ENCODE measurements around the gene BABAM2.
"Not testable (repeated sequence)": the region's sequence is repeated elsewhere in the genome, so short reads cannot be mapped to it uniquely, and the experiment has no call there.

The BABAM2 gene

DNA sequence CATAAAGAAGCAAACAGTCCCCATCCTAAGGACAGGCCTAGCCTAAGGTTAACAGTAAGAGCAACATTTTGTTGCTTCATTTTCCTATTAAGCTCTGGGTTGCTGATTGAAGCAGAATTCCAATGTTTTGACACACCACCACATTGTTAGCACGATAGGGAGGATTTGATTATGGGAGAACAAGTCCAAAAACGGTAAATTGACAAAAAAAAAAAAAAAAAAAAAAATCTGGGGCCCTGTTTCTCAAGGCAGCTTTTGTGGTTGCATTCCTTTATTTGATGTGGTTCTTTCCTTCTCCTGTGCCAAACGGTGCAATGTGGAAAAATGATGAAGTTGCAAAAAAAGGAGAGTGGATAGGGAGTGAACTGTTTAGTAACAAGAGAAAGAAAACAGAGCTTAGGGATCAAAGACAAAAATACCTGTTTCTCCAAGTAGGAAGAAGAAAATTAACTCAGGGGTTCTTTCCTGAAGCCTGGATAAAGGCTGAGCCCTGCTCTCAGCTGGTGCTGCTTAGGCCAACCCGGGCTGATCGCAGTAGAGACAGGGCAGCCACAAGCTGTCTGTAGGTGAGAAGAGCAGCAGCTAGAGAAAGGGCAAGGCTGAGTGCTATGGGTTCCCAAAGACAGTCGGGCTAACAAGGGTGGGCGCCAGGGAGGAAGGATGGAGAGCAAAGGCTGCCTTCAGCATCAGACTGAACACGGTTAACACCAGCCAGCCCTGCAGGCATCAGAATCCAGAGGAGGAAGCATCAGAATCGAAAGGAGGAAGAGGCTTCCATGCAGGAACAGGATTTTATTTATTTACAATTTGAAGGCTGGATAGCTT, 334.3 kb downstream of the BABAM2 start:
- no peak for DNase-seq

DNA sequence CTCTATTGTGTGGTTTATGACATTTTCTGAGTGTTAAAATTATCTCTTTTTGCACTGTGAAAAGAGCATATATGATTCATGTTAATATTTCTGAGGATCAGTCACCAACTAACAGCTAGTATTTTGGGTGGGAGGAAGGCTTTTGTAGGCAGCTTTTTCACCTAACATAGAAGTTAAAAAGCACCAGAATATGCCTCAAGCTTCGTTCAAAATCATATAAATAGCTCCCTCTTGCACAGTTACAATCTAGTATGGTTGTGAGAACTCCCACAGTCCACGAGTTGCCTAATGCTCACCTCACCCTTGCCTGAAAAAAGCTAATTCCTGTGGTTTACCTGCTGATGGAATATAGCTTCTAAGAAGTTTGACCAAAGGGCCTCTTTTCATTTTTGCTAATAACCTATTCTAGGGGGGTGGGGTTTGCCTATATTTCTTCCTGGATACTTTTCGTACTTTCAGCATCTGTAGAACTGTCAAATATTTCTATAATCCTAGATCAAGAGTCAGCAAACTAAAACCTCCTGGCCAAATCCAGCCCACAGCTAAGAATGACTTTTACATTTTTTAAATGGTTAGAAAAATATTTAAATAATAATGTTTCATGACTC, 335.0 kb downstream of the BABAM2 start:
- DNase-seq: no peak

DNA sequence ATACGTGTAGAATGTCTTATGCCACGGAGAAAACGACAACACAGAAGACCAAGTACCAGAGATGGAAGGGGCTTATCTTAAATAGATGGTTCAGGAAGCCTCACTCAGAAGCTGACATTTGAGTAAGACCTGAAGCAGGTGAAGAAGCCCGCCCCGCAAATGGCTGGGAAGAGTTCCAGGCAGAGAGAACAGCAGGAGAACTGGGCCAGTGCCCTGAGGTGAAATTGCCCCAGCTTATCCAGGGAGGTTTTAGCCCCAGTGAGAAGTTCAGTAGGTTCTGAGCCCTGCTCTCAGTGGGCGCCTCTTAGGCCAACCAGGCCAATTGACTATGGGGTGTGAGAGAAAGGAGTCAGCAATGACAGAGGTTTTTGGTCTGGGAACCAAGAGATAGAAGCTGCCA, 336.0 kb downstream of the BABAM2 start:
- DNase-seq: no peak

GRCh38 chr2:28227498-28227897, 337.0 kb downstream of the BABAM2 start:
- DNase-seq: no peak

DNA sequence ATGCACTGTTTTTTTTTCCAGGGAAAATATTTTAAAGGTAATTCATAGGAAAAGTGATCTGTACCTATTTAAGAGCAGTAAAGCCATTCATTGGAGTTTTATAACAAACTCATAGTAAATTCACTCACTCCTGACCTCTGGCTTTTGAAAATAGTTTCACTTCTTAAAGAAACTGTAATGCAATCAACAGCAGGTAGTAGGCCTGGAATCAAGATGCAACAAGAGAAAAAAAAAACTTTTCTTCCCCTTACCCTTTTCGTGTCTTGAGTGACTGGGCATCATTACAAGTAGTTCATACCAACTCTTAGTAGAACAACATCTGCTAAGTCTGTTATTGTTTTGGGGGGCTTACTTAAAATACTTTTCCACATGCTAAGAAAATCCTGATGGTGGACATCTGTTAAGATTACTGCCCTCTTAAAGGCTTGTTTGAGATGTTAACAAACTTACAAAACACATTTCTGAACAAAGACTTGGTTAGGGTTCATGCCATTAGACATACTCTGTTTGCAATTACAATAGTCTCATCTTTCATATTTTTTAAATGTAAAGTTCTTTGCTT, 338.0 kb downstream of the BABAM2 start:
- DNase-seq: no peak

DNA sequence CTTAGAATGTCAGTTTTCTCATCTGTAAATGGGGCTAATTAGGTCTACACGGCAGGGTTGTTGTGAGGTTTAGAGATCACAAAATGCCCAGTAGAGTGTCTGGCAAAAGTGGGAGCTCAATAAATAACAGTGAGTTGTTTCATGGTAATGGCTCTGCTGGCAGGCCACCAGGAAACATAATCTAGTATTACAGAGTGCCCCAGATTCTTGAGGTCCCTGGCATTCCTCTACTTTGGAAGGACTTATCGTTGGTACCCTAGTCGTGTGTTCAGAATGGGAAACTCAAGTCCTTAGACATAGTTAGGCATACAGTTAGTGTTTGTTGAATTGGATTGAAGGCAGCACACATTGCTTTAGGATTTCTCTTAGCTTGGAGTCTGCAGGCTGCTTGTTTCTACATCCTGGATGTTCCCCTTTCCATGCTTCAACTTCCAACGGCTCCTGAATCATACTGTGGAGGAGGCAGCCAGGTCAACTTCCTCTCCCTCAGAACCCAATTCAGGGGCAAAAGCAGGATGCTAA, 340.6 kb downstream of the BABAM2 start:
- no peak for DNase-seq

DNA sequence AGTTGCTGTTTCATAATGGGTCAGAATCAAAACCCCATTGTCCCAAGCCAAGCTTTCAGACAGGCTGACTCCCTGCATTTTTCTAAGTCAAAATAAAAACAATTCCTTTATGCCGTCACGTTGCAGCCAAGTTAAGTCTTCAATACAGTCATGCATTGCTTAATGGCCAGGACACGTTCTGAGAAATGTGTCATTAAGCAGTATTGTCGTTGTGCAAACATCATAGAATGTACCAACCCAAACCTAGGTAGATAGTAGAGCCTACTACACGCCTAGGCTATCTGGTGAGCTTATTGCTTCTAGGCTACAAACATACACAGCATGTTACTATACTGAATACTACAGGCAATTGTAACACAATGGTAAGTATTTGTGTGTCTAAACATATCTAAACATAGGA, 341.8 kb downstream of the BABAM2 start:
- DNase-seq: no peak

GRCh38 chr2:28233164-28233676, 342.7 kb downstream of the BABAM2 start:
- no peak for DNase-seq

DNA sequence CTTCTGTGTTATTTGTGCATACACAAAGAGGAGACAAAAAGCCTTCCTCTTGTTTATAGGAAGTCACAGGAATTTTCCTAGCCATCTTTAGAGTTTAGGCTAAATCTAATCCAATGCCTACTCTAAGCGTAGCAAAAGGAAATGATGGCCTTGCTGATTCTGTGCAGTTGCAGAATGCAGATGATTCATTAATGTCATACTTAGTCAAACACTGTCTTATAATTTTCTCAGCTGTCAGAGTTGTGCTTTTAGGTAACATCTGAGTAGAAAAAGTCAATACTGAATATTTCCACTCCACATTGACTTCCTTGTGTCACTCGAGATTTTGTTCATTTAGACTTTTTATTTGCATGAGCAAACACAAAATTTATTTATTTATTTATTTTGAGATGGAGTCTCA, 344.3 kb downstream of the BABAM2 start:
- no peak for DNase-seq

DNA sequence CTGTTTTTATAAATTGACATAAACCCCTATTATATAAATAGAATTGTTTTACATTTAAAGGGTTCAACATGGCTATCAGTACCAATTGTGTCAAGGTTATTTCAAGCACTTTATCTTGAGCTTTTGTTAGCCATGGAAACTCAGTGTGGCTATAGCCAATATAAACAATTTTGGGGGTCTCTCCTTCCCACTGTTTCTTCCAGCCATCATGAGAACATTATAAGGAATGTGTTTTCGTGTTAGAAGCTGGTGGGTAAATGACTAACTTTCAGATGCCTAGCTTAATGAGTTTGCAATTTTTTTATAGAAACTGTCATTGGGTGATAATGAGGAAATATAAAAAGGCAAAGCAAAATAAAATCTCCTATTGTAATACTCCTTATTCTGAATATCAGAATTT, 348.7 kb downstream of the BABAM2 start:
- no peak for DNase-seq

GRCh38 chr2:28240937-28241336, 350.4 kb downstream of the BABAM2 start:
- no peak for DNase-seq

DNA sequence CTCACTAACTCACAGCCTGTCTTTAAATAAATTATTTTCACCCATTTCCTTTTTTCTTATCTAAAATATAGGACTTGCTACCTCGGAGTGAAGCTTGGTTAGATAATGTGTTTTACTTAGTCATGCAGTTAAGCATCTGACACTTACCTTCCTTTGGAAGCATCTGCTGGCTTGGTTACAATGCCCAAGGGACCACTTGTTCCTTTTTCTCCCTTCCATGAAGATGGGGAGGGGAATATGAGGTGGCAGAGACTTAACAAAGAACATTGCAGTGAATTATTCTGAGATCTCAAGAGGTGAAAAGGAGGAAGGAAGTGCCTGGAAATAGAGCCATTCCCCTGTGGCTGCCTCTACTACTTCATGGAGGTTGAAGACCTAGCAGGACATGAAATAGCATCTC, 356.8 kb downstream of the BABAM2 start:
- DNase-seq: no peak

DNA sequence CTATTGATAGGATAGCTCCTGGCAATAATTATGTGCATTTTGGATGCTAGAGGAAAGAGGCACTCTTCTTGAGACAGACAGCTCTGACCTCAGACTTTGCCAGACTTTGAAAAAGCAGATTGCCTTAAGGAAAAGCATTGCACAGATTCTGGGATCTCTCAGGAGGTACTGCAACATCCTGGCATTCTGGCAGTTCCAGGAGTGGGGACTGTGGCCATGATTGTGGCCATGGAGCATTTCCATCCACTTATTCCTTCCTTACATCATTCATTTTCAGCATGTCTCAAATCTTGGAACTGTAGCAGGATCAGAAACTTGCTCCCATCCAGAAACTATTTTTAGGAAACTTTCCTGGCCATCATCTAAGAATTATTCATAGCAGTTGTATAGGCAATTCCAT, 357.2 kb downstream of the BABAM2 start:
- DNase-seq: no peak

DNA sequence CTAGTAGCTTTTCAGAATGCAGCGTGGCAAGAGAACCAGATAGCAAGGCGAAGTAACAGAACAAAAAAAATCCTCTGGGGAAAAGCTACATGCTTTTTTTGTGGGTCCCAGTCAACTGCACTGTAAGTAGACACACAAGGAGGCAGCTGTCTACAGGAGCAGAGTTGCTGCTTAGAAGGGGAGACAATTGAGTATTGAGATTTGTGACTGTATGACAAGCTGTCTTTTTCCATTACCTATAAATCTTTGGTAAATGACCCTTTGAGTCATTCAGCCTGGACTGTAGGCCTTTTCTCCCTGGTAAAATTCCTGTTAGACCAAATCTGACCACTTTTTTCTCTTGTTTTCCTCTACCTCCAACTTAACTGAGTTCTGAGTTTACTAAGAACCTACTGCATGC, 358.0 kb downstream of the BABAM2 start:
- no peak for DNase-seq

GRCh38 chr2:28250006-28250405, 359.5 kb downstream of the BABAM2 start:
- no peak for DNase-seq

DNA sequence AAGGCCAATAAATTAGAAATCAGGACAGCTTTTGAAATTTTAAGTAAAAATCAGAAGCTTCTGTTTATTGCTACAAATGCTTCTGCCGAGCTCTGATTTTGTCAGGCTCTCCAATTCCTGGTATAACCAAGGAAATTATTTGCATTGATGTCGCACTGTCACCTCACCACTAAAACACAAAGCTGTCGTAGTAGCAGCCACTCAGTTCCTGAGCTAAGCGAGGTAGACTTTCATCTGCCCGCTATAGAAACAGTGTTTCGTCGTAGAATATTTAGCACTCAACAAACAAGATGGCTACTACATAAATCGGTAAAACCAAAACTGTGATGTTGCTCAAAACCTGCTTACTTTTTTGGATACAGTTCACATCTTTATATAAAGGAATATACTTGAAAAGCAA, 360.8 kb downstream of the BABAM2 start:
- peak; percentile 37 for DNase-seq

DNA sequence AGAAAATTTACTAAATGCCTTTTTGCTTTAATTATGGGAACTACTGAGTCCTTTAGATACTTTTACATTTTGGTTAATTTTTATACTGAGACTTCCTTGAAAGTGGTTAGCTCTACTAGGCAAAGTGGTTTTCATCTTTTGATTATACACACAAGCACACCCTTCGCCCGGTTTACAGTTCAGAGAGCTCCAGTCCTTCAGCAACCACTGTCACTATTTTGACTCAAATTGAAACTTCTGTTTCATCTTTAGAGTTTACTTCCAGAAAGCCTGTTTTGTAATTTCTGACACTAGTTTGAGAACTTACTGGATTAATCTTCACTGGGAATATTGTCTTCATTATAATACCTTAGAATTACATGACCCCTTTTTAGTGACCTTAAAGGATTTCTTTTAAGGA, 361.8 kb downstream of the BABAM2 start:
- DNase-seq: peak; percentile 25

DNA sequence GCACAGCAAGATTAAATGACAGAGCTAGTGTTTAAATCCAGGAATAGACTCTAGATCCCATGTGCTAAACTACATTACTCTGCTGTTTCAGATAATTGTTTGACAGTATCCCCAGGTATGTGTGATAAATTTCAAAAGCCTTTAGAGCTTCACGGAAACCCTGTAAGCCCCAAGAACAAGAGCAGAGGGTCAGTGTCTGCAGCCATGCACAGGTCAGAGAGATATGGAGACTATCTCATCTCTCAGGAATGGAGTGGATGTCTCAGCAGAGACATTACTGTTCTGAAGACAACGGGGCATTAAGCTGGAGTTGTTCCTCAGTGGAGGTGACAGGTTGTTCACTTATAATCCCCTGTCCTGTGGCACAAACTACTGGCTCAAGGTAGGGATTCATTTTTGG, 363.0 kb downstream of the BABAM2 start:
- DNase-seq: no peak

DNA sequence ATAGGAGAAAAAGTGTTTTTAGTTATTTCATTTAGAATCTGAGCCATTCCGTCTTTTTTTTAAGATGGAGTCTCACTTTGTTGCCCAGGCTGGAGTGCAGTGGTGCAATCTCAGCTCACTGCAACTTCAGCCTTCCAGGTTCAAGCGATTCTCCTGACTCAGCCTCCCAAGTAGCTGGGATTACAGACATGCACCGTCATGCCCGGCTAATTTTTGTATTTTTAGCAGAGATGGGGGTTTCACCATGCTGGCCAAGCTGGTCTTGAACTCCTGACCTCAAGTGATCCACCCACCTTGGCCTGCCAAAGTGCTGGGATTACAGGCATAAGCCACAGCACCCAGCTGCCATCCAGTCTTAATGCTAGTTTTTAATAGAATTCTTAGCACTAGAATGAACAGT, 364.7 kb downstream of the BABAM2 start:
- DNase-seq: not testable (repeated sequence)

DNA sequence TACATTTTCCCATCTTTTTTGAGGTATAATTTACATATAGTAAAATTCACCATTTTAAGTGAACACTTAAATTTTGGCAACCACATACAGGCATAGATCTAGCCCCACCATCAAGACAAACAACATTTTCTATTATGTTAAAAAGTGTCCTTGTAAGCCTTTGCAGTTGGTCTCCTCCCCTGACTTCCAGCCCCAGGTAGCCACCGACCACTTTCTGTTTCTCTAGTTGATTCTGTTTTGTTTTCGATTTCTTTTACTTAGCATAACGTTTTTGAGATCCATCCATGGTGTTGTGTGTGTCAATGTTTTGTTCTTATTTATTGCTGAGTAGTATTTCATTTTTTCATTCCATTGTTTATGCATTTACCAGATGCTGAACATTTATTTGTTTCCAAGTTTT, 366.7 kb downstream of the BABAM2 start:
- no peak for DNase-seq

DNA sequence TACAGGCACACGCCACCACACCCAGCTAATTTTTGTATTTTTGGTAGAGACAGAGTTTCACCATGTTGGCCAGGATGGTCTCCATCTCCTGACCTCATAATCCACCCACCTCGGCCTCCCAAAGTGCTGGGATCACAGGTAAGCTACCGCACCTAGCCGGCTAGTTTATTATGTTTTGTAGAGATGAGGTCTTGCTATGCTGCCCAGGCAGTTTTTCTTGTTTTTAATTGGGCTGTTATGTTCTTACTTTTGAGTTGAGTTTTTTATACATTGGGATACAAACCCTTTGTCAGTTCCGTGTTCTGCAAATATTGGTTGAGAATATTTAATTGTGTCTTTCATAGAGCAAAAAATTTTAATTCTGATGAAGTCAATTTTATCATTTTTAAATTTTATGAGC, 368.7 kb downstream of the BABAM2 start:
- not testable (repeated sequence) for DNase-seq

DNA sequence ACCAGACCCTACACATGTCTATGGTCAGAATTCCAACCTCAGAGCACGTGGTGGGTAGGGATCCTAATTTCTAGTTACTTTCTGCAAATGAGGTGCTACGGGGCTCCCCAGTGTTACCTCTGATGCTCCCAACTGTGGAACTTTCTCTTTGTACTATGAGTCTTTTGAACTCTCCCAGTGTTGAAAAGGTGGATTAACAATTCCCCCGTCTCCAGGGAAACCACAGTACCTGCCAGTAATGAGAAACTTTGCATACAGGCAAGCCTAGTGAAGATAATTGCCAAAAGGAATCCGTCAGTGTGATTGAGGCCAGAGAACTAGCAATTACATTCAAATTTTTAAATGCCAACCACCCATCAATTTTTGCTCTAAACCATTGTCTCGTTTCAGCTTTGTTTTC, 373.2 kb downstream of the BABAM2 start:
- DNase-seq: no peak

GRCh38 chr2:28267282-28267681, 376.8 kb downstream of the BABAM2 start:
- DNase-seq: no peak

GRCh38 chr2:28268386-28268785, 377.9 kb downstream of the BABAM2 start:
- DNase-seq: no peak

All from CD4-positive, alpha-beta T cell treated with Interleukin-4 for 4 hours (primary cell).